HCT116 (cell line): ENCODE measurements around the gene STPG3. TPM values are rescaled to one million over a fixed set of nuclear protein-coding genes. Genes with fewer than 3 reads are reported as not detected.

Source experiments
- ATAC-seq: fragments of 200-7000 bp; cut with Tn5 transposase; 2 replicates; pipeline ENCODE4 v1.9.1; 2020; ENCODE audit warnings: mild to moderate bottlenecking, moderate library complexity
- BruUV-seq: library from RNA; stranded (reverse); fragments of 400-500 nt; replicated peaks from 2 replicates; lab custom pipeline; 2021; lab: Mats Ljungman, UMichigan
- CTCF ChIA-PET: fragments of 300-600 bp; sonication (Branson Sonifier 250); formaldehyde crosslinking; loops from one replicate; lab custom pipeline; 2021; ENCODE audit warnings: antibody characterized with exemption; lab: Charles Lee
- POLR2A ChIA-PET: fragments of 300-600, 350-600 bp; sonication (Branson Sonifier 250); formaldehyde crosslinking; loops from one replicate; lab custom pipeline; 2021; ENCODE audit warnings: antibody characterized with exemption; lab: Charles Lee
- RAD21 ChIA-PET, 2 experiments: fragments of 300-600 bp; sonication (Branson Sonifier 250); formaldehyde crosslinking; loops; one replicate each; lab custom pipeline; 2023; ENCODE audit warnings: low total read pairs in 2 of 2; ENCODE audit not compliant: uncharacterized antibody in 2 of 2, unreplicated experiment in 2 of 2, low non-redundant PET in 1 of 2; lab: Charles Lee
- DNase-seq: peaks from one replicate; pipeline ENCODE4 v3.0.0-alpha.2; 2010; ENCODE audit warnings: low read depth, low spot score
- H2AFZ ChIP-seq: fragments of 200-600 bp; shearing (Covaris generic), sonication (generic); 2 replicates; pipeline ENCODE4 v1.6.1; 2017; ENCODE audit warnings: low read depth, mixed run types, mixed read lengths, antibody characterized with exemption, low read length; ENCODE audit not compliant: poor library complexity, severe bottlenecking
- H3K27ac ChIP-seq: 2 replicates; pipeline ENCODE4 v1.5.1; 2012; ENCODE audit warnings: low read depth, low read length
- H3K27me3 ChIP-seq: fragments of 200-600 bp; sonication (generic); 2 replicates; pipeline ENCODE4 v1.6.1; 2016; ENCODE audit warnings: mixed run types, low read length, mixed read lengths; ENCODE audit not compliant: insufficient read depth
- H3K36me3 ChIP-seq, 2 experiments: fragments of 200-500 bp in 1 of 2; fragments of 200-600 bp in 1 of 2; sonication (Bioruptor generic) in 1 of 2; sonication (generic) in 1 of 2; 2 replicates each; pipeline versions ENCODE4 v1.5.1 to v1.6.1; 2014 to 2016; ENCODE audit warnings: low read length in 2 of 2, inconsistent platforms in 1 of 2, mixed read lengths in 1 of 2, mixed run types in 1 of 2; ENCODE audit not compliant: insufficient read depth in 2 of 2, control insufficient read depth in 1 of 2
- H3K4me1 ChIP-seq, 2 experiments: fragments of 200-600 bp in 1 of 2; sonication (generic) in 1 of 2; 2 replicates each; pipeline versions ENCODE4 v1.5.1 to v1.6.1; 2012 to 2017; ENCODE audit warnings: low read length in 2 of 2, inconsistent platforms in 1 of 2, mild to moderate bottlenecking in 1 of 2, mixed read lengths in 1 of 2, mixed run types in 1 of 2, moderate library complexity in 1 of 2; ENCODE audit not compliant: insufficient read depth in 2 of 2, control insufficient read depth in 1 of 2
- H3K4me2 ChIP-seq: fragments of 200-600 bp; sonication (generic); 2 replicates; pipeline ENCODE4 v1.6.1; 2017; ENCODE audit warnings: mixed run types, low read length, mixed read lengths
- H3K4me3 ChIP-seq, 2 experiments: fragments of 200-600 bp in 1 of 2; sonication (generic) in 1 of 2; replicated peaks in 1 of 2; 2 replicates each; pipeline ENCODE4 v1.5.1; 2011 to 2016; ENCODE audit warnings: low read length in 2 of 2, control low read depth in 1 of 2, low read depth in 1 of 2, mild to moderate bottlenecking in 1 of 2, mixed read lengths in 1 of 2, mixed run types in 1 of 2
- H3K79me2 ChIP-seq: fragments of 200-600 bp; sonication (generic); 2 replicates; pipeline ENCODE4 v1.6.1; 2017; ENCODE audit warnings: mild to moderate bottlenecking, mixed run types, low read length, moderate library complexity, mixed read lengths; ENCODE audit not compliant: insufficient read depth
- H3K9ac ChIP-seq: fragments of 200-600 bp; sonication (generic); 2 replicates; pipeline ENCODE4 v1.6.1; 2016; ENCODE audit warnings: low read length, mixed read lengths
- H3K9me2 ChIP-seq: fragments of 200-600 bp; sonication (generic), shearing (Covaris generic); 2 replicates; pipeline ENCODE4 v1.6.1; 2017; ENCODE audit warnings: mixed run types, mild to moderate bottlenecking, moderate library complexity; ENCODE audit not compliant: insufficient read depth
- H3K9me3 ChIP-seq, 2 experiments: fragments of 200-500 bp in 1 of 2; fragments of 200-600 bp in 1 of 2; sonication (Bioruptor generic) in 1 of 2; sonication (generic) in 1 of 2; 2 replicates each; pipeline ENCODE4 v1.6.1; 2014 to 2017; ENCODE audit warnings: low read length in 2 of 2, mixed read lengths in 2 of 2, inconsistent platforms in 1 of 2, low read depth in 1 of 2, mild to moderate bottlenecking in 1 of 2, mixed run types in 1 of 2, moderate library complexity in 1 of 2; ENCODE audit not compliant: control insufficient read depth in 1 of 2, insufficient read depth in 1 of 2
- H4K20me1 ChIP-seq: fragments of 200-600 bp; sonication (generic), shearing (Covaris generic); 2 replicates; pipeline ENCODE4 v1.6.1; 2017; ENCODE audit warnings: mixed run types, mild to moderate bottlenecking, moderate library complexity; ENCODE audit not compliant: insufficient read depth
- ATF3 ChIP-seq: IDR thresholded peaks from 2 replicates; pipeline ENCODE4 v1.6.1; 2012
- CEBPB ChIP-seq: IDR thresholded peaks from 2 replicates; pipeline ENCODE4 v1.6.1; 2012; ENCODE audit warnings: low read depth
- CTCF ChIP-seq, 3 experiments: fragments of 200-600 bp in 1 of 3; sonication (generic) in 1 of 3; IDR thresholded peaks in 2 of 3; conservative IDR thresholded peaks in 1 of 3; 2 replicates each; pipeline ENCODE4 v1.5.1; 2012 to 2017; ENCODE audit warnings: low read depth in 2 of 3, low read length in 2 of 3, antibody characterized with exemption in 1 of 3, borderline replicate concordance in 1 of 3, control low read depth in 1 of 3, mild to moderate bottlenecking in 1 of 3, mixed read lengths in 1 of 3, mixed run types in 1 of 3, moderate library complexity in 1 of 3; ENCODE audit not compliant: insufficient read depth in 1 of 3
- EGR1 ChIP-seq: IDR thresholded peaks from 2 replicates; pipeline ENCODE4 v1.6.1; 2012; ENCODE audit warnings: low read depth
- ELF1 ChIP-seq: IDR thresholded peaks from 2 replicates; pipeline ENCODE4 v1.6.1; 2012; ENCODE audit warnings: low read depth, borderline replicate concordance
- EZH2 ChIP-seq: fragments of 200-600 bp; sonication (generic); IDR thresholded peaks from 2 replicates; pipeline ENCODE4 v1.6.1; 2017; ENCODE audit warnings: antibody characterized with exemption, mixed run types
- FOSL1 ChIP-seq: IDR thresholded peaks from 2 replicates; pipeline ENCODE4 v1.6.1; 2012; ENCODE audit warnings: low read depth
- JUND ChIP-seq: IDR thresholded peaks from 2 replicates; pipeline ENCODE4 v1.6.1; 2012
- POLR2A ChIP-seq: IDR thresholded peaks from 2 replicates; pipeline ENCODE4 v1.7.0; 2011; ENCODE audit warnings: borderline replicate concordance; ENCODE audit not compliant: insufficient read depth, insufficient read length; ENCODE audit errors: extremely low read depth
- POLR2AphosphoS5 ChIP-seq: IDR thresholded peaks from 2 replicates; pipeline ENCODE4 v1.6.1; 2011; ENCODE audit warnings: mild to moderate bottlenecking, low read depth, low read length, moderate library complexity
- RAD21 ChIP-seq: IDR thresholded peaks from 2 replicates; pipeline ENCODE4 v1.6.1; 2012; ENCODE audit warnings: low read depth, mild to moderate bottlenecking
- SRF ChIP-seq: IDR thresholded peaks from 2 replicates; pipeline ENCODE4 v1.6.1; 2012; ENCODE audit warnings: low read depth
- YY1 ChIP-seq: IDR thresholded peaks from 2 replicates; pipeline ENCODE4 v1.6.1; 2011; ENCODE audit warnings: low read length, low read depth, moderate library complexity, mild to moderate bottlenecking; ENCODE audit not compliant: insufficient replicate concordance; ENCODE audit errors: extremely low read depth
- intact Hi-C: fragments of 100-400 bp; cut with micrococcal nuclease; formaldehyde crosslinking; loops from 2 replicates; pipeline ENCODE4 v1.10.0; 2022
- total RNA-seq: library from RNA; stranded (reverse); gene quantifications from one replicate; pipeline ENCODE4 v1.2.1, GENCODE V29; 2021; ENCODE audit not compliant: unreplicated experiment
- TF ChIP-seq, protein P1 (sequence below): IDR thresholded peaks from 2 replicates; pipeline ENCODE4 v1.6.1; 2012
- TF ChIP-seq, protein P2 (sequence below): IDR thresholded peaks from 2 replicates; pipeline ENCODE4 v1.6.1; 2012; ENCODE audit warnings: low read depth

STPG3 gene
- total RNA-seq, 1 experiment from 2014 or later = not detected

DNA sequence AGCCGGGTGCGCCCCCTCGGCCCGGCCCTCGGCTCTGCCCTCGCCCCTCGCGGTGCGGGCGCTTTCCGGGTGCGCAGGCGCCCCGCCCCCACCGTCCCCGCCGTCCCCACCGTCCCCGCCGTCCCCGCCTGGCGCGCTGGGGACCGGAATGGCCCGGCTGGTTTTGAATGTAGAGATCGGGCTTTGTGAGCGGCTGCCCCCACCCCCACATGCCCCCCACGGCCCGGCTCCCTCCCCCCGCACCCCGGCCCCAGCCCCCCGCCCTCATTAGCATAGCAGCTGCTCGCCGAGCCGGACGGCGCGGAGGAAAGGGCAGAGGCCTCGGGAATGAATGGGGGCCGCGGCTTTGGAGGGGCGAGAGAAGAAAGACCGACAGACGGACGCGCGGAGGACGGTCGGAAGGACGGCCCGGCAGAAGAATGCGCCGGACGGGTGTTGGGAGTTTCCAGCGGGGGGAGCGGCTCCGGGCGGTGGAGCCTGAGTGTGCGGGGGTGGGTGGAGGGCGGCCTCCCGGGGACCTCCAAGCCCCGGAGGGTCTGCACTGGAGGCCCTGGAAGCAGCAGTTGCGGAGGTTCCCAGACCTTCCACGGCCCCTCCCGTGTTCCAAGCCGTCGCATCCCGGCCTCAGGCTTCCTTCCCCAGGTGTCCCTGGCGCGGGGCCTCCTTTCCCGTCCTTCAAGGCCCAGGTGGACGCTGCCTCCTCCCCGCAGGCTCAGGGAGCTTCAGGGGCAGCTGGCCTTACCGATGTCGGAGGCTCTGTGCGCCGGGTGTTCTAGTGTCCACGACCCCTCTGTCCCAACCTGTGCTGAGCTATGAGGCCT is 45.0 kb downstream of the STPG3 start:
- peaks cover 26 to 58% of the 10 kb centered on the region in 2 experiments for H3K4me1 ChIP-seq
- no peak for DNase-seq
- no peak for TF ChIP-seq ELF1
- no peak for TF ChIP-seq FOSL1
- TF ChIP-seq ATF3 = no peak
- TF ChIP-seq JUND = no peak
- TF ChIP-seq POLR2A = no peak
- TF ChIP-seq, protein P1, sequence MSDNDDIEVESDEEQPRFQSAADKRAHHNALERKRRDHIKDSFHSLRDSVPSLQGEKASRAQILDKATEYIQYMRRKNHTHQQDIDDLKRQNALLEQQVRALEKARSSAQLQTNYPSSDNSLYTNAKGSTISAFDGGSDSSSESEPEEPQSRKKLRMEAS = no peak
- TF ChIP-seq POLR2AphosphoS5 = no peak
- TF ChIP-seq CEBPB = no peak
- TF ChIP-seq RAD21 = no peak
- TF ChIP-seq SRF = no peak
- TF ChIP-seq CTCF (IDR thresholded peaks at IDR 0.05 in 2 of 3, conservative IDR thresholded peaks at IDR 0.05 in 1 of 3; ENCODE audit: borderline replicate concordance in 1 of 3, insufficient read depth in 1 of 3, low read depth in 2 of 3, low read length in 2 of 3) = no peak
- TF ChIP-seq EZH2 = no peak
- TF ChIP-seq EGR1 = no peak
- TF ChIP-seq, protein P2, sequence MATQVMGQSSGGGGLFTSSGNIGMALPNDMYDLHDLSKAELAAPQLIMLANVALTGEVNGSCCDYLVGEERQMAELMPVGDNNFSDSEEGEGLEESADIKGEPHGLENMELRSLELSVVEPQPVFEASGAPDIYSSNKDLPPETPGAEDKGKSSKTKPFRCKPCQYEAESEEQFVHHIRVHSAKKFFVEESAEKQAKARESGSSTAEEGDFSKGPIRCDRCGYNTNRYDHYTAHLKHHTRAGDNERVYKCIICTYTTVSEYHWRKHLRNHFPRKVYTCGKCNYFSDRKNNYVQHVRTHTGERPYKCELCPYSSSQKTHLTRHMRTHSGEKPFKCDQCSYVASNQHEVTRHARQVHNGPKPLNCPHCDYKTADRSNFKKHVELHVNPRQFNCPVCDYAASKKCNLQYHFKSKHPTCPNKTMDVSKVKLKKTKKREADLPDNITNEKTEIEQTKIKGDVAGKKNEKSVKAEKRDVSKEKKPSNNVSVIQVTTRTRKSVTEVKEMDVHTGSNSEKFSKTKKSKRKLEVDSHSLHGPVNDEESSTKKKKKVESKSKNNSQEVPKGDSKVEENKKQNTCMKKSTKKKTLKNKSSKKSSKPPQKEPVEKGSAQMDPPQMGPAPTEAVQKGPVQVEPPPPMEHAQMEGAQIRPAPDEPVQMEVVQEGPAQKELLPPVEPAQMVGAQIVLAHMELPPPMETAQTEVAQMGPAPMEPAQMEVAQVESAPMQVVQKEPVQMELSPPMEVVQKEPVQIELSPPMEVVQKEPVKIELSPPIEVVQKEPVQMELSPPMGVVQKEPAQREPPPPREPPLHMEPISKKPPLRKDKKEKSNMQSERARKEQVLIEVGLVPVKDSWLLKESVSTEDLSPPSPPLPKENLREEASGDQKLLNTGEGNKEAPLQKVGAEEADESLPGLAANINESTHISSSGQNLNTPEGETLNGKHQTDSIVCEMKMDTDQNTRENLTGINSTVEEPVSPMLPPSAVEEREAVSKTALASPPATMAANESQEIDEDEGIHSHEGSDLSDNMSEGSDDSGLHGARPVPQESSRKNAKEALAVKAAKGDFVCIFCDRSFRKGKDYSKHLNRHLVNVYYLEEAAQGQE = no peak
- no peak for TF ChIP-seq YY1
- H3K4me2 ChIP-seq = peak overlapping the region; percentile 80
- intact Hi-C loops = loop anchor here (2.0 kb wide), 1 partner anchor 149 kb away; no protein-coding TSS in a partner anchor
- H3K9me2 ChIP-seq = no peaks in the 10 kb centered on the region
- BruUV-seq = no TSS peak
- H3K4me3 ChIP-seq = peak overlapping the region; percentile 42 to 51
- RAD21 ChIA-PET = no interaction called here
- POLR2A ChIA-PET = no interaction called here
- H3K9me3 ChIP-seq = no peaks in the 10 kb centered on the region
- H4K20me1 ChIP-seq = peaks cover 2% of the 10 kb centered on the region; the same call in 1 of the 2 replicates
- H3K9ac ChIP-seq = peak overlapping the region; percentile 46
- no peak overlapping the region for H2AFZ ChIP-seq
- no peaks in the 10 kb centered on the region for H3K27me3 ChIP-seq
- no peaks in the 10 kb centered on the region for H3K36me3 ChIP-seq
- peak overlapping the region; percentile 47; the same call in 1 of the 2 replicates for H3K27ac ChIP-seq
- H3K79me2 ChIP-seq = peaks cover 13% of the 10 kb centered on the region
- CTCF ChIA-PET = no interaction called here
- ATAC-seq = peak; percentile 41
